B cell (primary cell): Measurements from ENCODE around the gene BCL2L13. TPM values are rescaled to one million over a fixed set of nuclear protein-coding genes. Genes with fewer than 3 reads are reported as not detected.

Source experiments
- ATAC-seq: fragments of 200-7000 bp; cut with Tn5 transposase; one replicate; pipeline ENCODE4 v1.10.0; 2021; ENCODE audit warnings: low read depth, mild to moderate bottlenecking, moderate number of reproducible peaks, moderate library complexity
- CTCF ChIA-PET: fragments of 350-600 bp; sonication (Branson Sonifier 250); formaldehyde crosslinking; loops from one replicate; lab custom pipeline; 2021; ENCODE audit warnings: antibody characterized with exemption, inconsistent platforms; lab: Charles Lee
- POLR2A ChIA-PET: fragments of 350-600 bp; sonication (Branson Sonifier 250); formaldehyde crosslinking; loops from one replicate; lab custom pipeline; 2021; ENCODE audit warnings: antibody characterized with exemption; lab: Charles Lee
- DNase-seq: peaks from one replicate; pipeline ENCODE4 v3.0.0; 2013
- H2AFZ ChIP-seq: 2 replicates; pipeline ENCODE4 v1.6.1; 2012; ENCODE audit warnings: mild to moderate bottlenecking, low read depth, low read length; ENCODE audit not compliant: insufficient read depth, poor library complexity, severe bottlenecking
- H3K27ac ChIP-seq, 2 donors: 1 replicate in 1 of 2; 2 replicates in 1 of 2; pipeline ENCODE4 v1.5.1; 2012 to 2013; ENCODE audit warnings: low read length in 2 of 2, mild to moderate bottlenecking in 2 of 2, moderate library complexity in 1 of 2
- H3K27me3 ChIP-seq, 4 experiments: fragments of 200-600 bp in 1 of 4; sonication (generic) in 1 of 4; replicated peaks in 1 of 4; 1 replicate in 2 of 4; 2 replicates in 2 of 4; pipeline versions ENCODE4 v1.6.1 to v1.7.0; 2013 to 2016; ENCODE audit warnings: low read length in 3 of 4, mild to moderate bottlenecking in 2 of 4, mixed read lengths in 1 of 4, moderate library complexity in 1 of 4; ENCODE audit not compliant: insufficient read depth in 4 of 4, control insufficient read depth in 3 of 4; ENCODE audit errors: control extremely low read depth in 1 of 4
- H3K36me3 ChIP-seq, 2 experiments: replicated peaks in 1 of 2; 1 replicate in 1 of 2; 2 replicates in 1 of 2; pipeline versions ENCODE4 v1.6.1 to v1.7.1; 2013; ENCODE audit warnings: low read length in 1 of 2; ENCODE audit not compliant: insufficient read depth in 2 of 2, control insufficient read depth in 1 of 2; ENCODE audit errors: control extremely low read depth in 1 of 2, extremely low read depth in 1 of 2
- H3K4me1 ChIP-seq, 2 donors: fragments of 200-600 bp in 1 of 2; sonication (generic) in 1 of 2; 1 replicate in 1 of 2; 2 replicates in 1 of 2; pipeline versions ENCODE4 v1.5.1 to v1.6.1; 2013 to 2017; ENCODE audit warnings: low read length in 2 of 2; ENCODE audit not compliant: control insufficient read depth in 2 of 2, insufficient read depth in 2 of 2
- H3K4me2 ChIP-seq: replicated peaks from 2 replicates; pipeline ENCODE3; 2012; ENCODE audit warnings: mild to moderate bottlenecking, low read depth, low read length; ENCODE audit not compliant: poor library complexity, severe bottlenecking
- H3K4me3 ChIP-seq, 5 experiments: fragments of 200-600 bp in 1 of 5; sonication (generic) in 1 of 5; 1 replicate in 3 of 5; 2 replicates in 2 of 5; pipeline versions ENCODE4 v1.5.1 to v1.7.0; 2011 to 2016; ENCODE audit warnings: low read length in 4 of 5, mild to moderate bottlenecking in 4 of 5, low read depth in 2 of 5, control low read depth in 1 of 5, moderate library complexity in 1 of 5; ENCODE audit not compliant: insufficient read depth in 1 of 5; ENCODE audit errors: control extremely low read depth in 1 of 5, extremely low read depth in 1 of 5
- H3K79me2 ChIP-seq: fragments of 200-600 bp; sonication (generic); one replicate; pipeline ENCODE4 v1.6.0; 2016; ENCODE audit warnings: low read length; ENCODE audit not compliant: control insufficient read depth, insufficient read depth
- H3K9ac ChIP-seq: fragments of 200-600 bp; sonication (generic); 2 replicates; pipeline ENCODE4 v1.6.1; 2017; ENCODE audit warnings: mild to moderate bottlenecking, low read length, moderate library complexity
- H3K9me3 ChIP-seq, 3 donors: one replicate each; pipeline versions ENCODE4 v1.6.1 to v1.7.1; 2013; ENCODE audit warnings: low read length in 2 of 3; ENCODE audit not compliant: control insufficient read depth in 2 of 3, insufficient read depth in 1 of 3; ENCODE audit errors: control extremely low read depth in 1 of 3
- H4K20me1 ChIP-seq: 2 replicates; pipeline ENCODE4 v1.6.0; 2012; ENCODE audit warnings: mild to moderate bottlenecking, low read length; ENCODE audit not compliant: insufficient read depth, control insufficient read depth, poor library complexity, severe bottlenecking
- H3K27ac Mint-ChIP-seq: one replicate; pipeline ENCODE4 v1.8.0; 2021; ENCODE audit warnings: mixed read lengths
- H3K27me3 Mint-ChIP-seq: one replicate; pipeline ENCODE4 v1.8.0; 2021; ENCODE audit warnings: mixed read lengths
- H3K4me1 Mint-ChIP-seq: one replicate; pipeline ENCODE4 v1.8.0; 2021; ENCODE audit warnings: mixed read lengths
- H3K4me3 Mint-ChIP-seq: one replicate; pipeline ENCODE4 v1.8.0; 2021; ENCODE audit warnings: mixed read lengths
- H3K9me3 Mint-ChIP-seq: one replicate; pipeline ENCODE4 v1.8.0; 2022; ENCODE audit warnings: mixed read lengths; ENCODE audit not compliant: insufficient read depth
- EZH2 ChIP-seq: IDR thresholded peaks from 2 replicates; pipeline ENCODE4 v1.6.1; 2012; ENCODE audit warnings: borderline replicate concordance, low read depth, mild to moderate bottlenecking, moderate library complexity, low read length; ENCODE audit not compliant: insufficient read depth, poor library complexity, severe bottlenecking
- WGBS: methylation state at CpG from one replicate; pipeline ENCODE4 v1.1.5; 2013; ENCODE audit warnings: missing lambda C conversion rate; ENCODE audit not compliant: insufficient coverage; 5-methylcytosine and 5-hydroxymethylcytosine counted together
- intact Hi-C: fragments of 100-400 bp; cut with micrococcal nuclease; formaldehyde crosslinking; loops from one replicate; pipeline ENCODE4 v1.10.0; 2022
- polyA plus RNA-seq: library from polyadenylated mRNA; depleted of rRNA; stranded (reverse); fragments of >200 nt; gene quantifications from 2 replicates; pipeline ENCODE4 v1.2.3, GENCODE V29; 2012
- total RNA-seq, 2 donors: library from RNA; stranded (reverse); fragments of 120-200 nt in 1 of 2; gene quantifications; 1 replicate in 1 of 2; 2 replicates in 1 of 2; pipeline versions ENCODE4 v1.2.3 to v1.2.4, GENCODE V29; 2013 to 2022
- TF ChIP-seq, protein P1 (sequence below): fragments of 200-600 bp; IDR thresholded peaks from one replicate; pipeline ENCODE4 v1.8.0; 2022; ENCODE audit warnings: antibody characterized with exemption, mild to moderate bottlenecking

Gene BCL2L13
- total and polyA plus RNA-seq, 2 donors (not counting 1 experiment from before 2014, with no cell fraction given) = 19.2 to 29.9 TPM

GRCh38 chr22:17743661-17744411 lies 105.3 kb downstream of the BCL2L13 start:
- intact Hi-C loops = no loop called here
- Histone ChIP-seq H3K4me2 (no peak overlapping the region), H3K36me3 (peaks cover 1 to 19% of the 10 kb centered on the region in 2 experiments), H3K9me3 (no peaks in the 10 kb centered on the region), H4K20me1 (no peaks in the 10 kb centered on the region), H3K79me2 (peaks cover 17% of the 10 kb centered on the region), H3K4me1 (peaks cover 0 to 6% of the 10 kb centered on the region in 2 donors), H3K27ac (no peak overlapping the region), H3K4me3 (no peak overlapping the region), H2AFZ (no peak overlapping the region), H3K27me3 (no peaks in the 10 kb centered on the region), H3K9ac (no peak overlapping the region)
- Mint-ChIP-seq H3K27me3 (no peaks in the 10 kb centered on the region), H3K4me1 (peaks cover 8% of the 10 kb centered on the region), H3K4me3 (no peak overlapping the region), H3K9me3 (no peaks in the 10 kb centered on the region), H3K27ac (no peak overlapping the region)
- DNase-seq (no peak), ATAC-seq (no peak)
- TF ChIP-seq EZH2 = no peak
- TF ChIP-seq, protein P1, sequence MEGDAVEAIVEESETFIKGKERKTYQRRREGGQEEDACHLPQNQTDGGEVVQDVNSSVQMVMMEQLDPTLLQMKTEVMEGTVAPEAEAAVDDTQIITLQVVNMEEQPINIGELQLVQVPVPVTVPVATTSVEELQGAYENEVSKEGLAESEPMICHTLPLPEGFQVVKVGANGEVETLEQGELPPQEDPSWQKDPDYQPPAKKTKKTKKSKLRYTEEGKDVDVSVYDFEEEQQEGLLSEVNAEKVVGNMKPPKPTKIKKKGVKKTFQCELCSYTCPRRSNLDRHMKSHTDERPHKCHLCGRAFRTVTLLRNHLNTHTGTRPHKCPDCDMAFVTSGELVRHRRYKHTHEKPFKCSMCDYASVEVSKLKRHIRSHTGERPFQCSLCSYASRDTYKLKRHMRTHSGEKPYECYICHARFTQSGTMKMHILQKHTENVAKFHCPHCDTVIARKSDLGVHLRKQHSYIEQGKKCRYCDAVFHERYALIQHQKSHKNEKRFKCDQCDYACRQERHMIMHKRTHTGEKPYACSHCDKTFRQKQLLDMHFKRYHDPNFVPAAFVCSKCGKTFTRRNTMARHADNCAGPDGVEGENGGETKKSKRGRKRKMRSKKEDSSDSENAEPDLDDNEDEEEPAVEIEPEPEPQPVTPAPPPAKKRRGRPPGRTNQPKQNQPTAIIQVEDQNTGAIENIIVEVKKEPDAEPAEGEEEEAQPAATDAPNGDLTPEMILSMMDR = no peak
- POLR2A ChIA-PET = no interaction called here
- 93% methylated on average over 25 of the region's 25 CpGs for WGBS
- CTCF ChIA-PET = interaction anchor here (0.7 to 6.7 kb wide), 17 partner anchors 8 to 669 kb away, joined by 3 to 109 read pairs (median 5); partner anchors contain the start of gene PEX26

DNA sequence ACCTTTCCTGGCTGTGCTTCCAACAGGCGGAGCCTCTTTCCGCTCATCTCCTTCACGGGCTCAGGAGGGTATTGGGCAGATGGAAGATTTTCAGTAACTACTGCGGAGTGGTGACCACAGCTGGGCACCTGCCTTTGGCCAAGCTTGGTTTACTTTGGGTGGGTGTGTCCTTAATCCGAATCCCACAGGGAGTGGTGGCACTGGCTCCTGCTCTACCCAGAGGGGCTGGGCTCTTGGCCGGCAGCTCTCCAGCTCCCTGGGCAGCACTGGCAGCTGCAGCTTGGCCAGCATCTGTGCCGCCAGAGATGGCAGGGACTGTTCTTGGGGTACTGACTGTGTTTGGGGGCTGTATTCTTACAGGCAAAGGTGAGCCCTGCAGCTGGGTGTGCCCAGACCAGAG lies 105.9 kb downstream of the BCL2L13 start:
- Histone ChIP-seq H3K79me2 (peaks cover 18% of the 10 kb centered on the region), H3K9ac (no peak overlapping the region), H3K27ac (no peak overlapping the region), H3K4me2 (no peak overlapping the region), H3K27me3 (no peaks in the 10 kb centered on the region), H3K9me3 (no peaks in the 10 kb centered on the region), H3K36me3 (peaks cover 0 to 13% of the 10 kb centered on the region in 2 experiments), H4K20me1 (no peaks in the 10 kb centered on the region), H2AFZ (no peak overlapping the region), H3K4me1 (peaks cover 0 to 6% of the 10 kb centered on the region in 2 donors), H3K4me3 (no peak overlapping the region)
- no peak for ATAC-seq
- no peak for DNase-seq
- ChIA-PET POLR2A (no interaction called here), CTCF (interaction anchor here (1.2 to 6.7 kb wide), 9 partner anchors 23 to 332 kb away, joined by 3 to 109 read pairs (median 9); partner anchors contain the start of gene PEX26)
- peaks cover 8% of the 10 kb centered on the region for H3K4me1 Mint-ChIP-seq
- no peak overlapping the region for H3K27ac Mint-ChIP-seq
- WGBS = 95% methylated on average over 7 of the region's 7 CpGs
- intact Hi-C loops = no loop called here
- no peaks in the 10 kb centered on the region for H3K9me3 Mint-ChIP-seq
- H3K27me3 Mint-ChIP-seq = no peaks in the 10 kb centered on the region
- H3K4me3 Mint-ChIP-seq = no peak overlapping the region
- TF ChIP-seq EZH2 = no peak
- TF ChIP-seq, protein P1 = no peak
